ENCODE results near the gene RBM17.
"Not testable (repeated sequence)": the region's sequence is repeated elsewhere in the genome, so short reads cannot be mapped to it uniquely, and the experiment has no call there.

RBM17 gene

GRCh38 chr10:6080417-6080973 lies 8.3 kb upstream of the RBM17 start:
- no peak for DNase-seq

GRCh38 chr10:6082496-6083395 lies 6.1 kb upstream of the RBM17 start:
- no peak for DNase-seq

DNA sequence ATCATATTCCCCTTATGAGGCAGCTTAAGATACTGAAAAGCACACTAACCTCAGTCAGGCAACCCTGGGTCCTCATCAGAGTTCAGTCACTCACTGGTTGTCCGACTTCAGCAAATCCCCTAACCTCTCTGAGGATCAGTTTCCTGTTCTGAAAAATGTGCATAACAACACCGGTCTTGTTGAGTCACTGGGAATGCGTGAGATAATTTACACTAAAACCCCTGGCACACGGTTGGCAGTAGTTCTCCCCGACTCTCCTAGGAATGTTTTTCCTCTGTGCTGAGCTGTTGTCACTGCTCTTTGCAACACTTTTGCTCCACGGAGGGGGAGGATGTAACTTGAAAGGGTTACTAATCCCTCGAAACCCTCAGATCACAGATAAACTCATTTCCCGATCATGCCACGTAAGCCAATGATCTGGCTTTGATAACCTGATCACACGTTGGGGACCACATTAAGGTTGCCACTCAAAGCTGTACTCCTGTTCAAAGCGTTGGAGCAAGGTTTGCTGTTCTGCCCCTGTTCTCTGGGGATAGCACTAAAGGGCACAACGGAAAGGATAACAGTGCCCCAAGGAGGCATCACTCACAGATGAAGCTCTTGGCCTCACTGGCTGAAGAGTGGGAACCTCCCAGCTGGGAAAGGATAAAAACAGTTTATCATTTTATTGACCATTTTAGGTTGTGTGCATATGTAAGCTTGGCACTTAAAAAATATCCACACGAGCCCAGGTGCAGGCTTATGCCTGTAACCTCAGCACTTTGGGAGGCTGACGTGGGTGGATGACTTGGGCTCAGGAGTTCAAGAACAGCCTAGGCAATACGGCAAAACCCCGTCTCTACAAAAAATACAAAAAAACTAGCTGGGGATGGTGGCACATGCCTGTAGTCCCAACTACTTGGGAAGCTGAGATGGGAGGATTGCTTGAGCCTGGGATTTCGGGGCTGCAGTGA lies 5.0 kb upstream of the RBM17 start:
- no peak for DNase-seq

GRCh38 chr10:6086375-6087233 lies 2.2 kb upstream of the RBM17 start:
- DNase-seq: peak; percentile 34

DNA sequence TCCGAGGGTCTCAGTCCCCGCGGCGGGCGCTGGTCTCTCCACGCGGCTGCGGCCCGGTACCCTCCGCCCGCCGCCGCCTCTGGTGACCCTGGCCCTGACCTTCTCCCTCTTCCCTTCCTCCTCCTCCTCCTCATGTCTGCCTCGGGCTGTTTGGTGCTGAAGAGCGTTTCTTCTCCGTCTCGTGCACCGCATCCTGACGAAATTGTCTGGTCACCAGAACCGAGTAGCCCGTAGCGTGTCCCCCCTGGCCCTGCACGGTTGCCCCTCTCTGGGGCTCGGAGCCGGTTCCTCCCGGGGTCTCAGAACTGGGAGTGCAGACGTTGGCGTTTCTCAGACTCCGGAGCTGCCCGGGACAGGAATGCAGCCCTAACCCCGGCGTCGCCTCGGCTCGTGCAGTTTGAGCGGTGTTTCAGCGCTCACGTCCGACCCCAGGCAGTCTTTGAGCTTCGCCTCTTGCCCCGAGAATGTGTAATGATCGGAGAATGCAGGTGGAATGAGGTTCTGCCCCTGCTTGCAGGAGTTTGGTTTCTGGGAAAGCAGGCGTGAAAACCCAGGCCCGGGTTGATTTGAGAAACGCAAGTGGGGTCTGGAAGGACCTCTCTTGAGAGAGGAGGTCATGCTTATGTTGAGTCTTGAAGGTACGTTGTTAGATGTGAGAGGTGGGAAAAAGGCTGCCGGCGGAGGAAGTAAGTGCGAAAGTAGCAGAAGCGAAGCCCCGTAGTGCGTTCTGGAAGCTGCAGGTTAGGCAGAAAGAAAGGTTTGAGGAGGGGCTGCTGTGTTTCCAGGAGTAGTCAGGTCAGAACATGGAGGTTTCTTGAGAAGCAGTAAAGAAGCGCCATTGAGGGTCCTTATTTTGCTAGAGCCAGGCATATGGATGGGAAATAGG lies 743 bp downstream of the RBM17 start:
- no peak for DNase-seq

GRCh38 chr10:6091630-6092029 lies 2.8 kb downstream of the RBM17 start:
- no peak for DNase-seq

DNA sequence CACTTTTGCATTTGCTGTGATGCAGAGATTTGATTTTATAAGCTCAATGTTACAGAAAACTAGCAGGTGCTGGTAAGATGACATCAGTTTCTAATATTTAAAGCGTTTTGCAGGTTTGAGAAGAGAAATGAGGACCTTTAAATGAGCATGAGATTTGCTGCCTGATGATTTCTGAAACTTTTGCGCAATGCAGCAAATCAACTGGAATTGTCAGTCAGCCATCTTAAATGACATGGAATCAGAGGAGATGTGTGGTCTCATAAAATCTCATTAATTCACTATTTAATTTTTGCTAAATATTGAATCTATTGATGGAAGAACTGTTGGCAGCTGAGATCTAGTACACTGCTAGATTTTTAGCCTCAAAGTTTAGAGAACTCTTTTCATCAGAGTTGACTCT lies 3.9 kb downstream of the RBM17 start:
- no peak for DNase-seq

- no peak for DNase-seq
Measured at GRCh38 chr10:6095810-6096570, 7.2 kb downstream of the RBM17 start.

GRCh38 chr10:6097063-6097462 lies 8.2 kb downstream of the RBM17 start:
- no peak for DNase-seq

- DNase-seq: no peak
Measured at GRCh38 chr10:6098156-6098555, 9.3 kb downstream of the RBM17 start.

GRCh38 chr10:6100370-6100769 lies 11.5 kb downstream of the RBM17 start:
- DNase-seq: no peak

DNA sequence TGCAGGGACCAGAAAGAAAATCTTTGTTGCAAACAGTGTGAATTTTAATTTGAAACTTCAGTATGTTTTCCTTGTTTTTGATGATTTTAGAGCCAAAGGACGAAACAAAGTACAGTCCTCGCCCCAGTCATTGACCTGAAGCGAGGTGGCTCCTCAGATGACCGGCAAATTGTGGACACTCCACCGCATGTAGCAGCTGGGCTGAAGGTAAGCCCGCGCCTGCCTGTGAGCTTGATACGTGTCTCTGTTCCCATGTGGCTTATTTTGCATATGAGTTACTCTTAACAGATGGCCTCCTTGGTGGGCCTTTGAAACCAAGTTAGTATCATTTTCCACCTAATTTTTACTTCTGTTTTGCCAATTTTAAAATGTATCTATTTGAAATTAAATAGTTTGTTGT lies 12.3 kb downstream of the RBM17 start:
- DNase-seq: no peak

DNA sequence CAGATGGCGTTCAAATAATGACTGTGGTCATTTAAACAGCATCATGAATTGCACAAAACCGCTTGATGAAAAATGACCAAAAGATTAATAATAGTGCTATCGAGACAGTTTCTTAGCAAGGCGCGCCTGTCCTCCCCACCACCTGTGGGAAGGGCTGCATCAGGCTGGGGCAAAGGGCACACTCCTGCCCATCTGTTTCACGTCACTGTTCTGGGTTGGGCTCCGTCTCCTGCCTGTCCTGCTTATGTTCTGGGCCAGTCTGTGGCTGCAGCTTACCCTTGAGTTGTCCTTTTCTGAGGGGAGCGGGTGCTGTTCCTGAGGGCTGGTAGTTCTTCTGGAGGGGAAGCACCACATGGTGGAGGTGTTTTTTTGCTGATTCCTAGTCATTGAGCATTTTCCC lies 13.3 kb downstream of the RBM17 start:
- no peak for DNase-seq

DNA sequence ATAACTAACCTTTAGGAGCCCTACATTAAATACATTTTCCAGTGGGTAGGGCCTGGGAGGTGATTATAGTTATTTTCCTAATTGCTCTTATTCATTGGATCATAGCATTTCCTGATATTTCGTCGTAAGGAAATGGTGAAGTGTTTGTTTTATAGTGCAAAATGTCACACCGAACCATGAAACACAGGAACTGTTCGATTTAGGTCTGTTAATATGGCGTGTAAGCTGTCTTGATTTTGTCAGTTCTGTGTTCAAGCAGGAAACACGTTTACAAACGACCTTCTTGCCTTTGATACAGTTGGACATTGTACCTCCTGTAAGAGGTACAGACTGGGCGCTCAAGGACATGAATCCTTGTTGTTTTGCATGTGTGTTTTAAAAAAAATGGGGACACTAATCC lies 14.8 kb downstream of the RBM17 start:
- no peak for DNase-seq

DNA sequence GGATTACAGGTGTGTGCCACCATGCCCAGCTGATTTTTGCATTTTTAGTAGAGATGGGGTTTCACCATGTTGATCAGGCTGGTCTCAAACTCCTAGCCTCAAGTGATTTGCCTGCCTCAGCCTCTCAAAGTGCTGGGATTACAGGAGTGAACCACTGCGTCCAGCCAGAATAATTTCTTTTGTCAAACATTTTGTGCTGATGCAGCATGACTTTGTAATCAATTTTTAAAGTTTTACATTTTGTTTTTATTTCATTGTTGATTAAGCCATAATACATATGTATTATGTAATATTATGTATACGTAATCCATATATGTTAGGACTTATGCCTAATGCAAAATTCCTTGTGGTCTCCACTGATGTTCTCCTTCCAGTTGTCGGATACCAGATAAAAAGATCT lies 18.8 kb downstream of the RBM17 start:
- not testable (repeated sequence) for DNase-seq

DNA sequence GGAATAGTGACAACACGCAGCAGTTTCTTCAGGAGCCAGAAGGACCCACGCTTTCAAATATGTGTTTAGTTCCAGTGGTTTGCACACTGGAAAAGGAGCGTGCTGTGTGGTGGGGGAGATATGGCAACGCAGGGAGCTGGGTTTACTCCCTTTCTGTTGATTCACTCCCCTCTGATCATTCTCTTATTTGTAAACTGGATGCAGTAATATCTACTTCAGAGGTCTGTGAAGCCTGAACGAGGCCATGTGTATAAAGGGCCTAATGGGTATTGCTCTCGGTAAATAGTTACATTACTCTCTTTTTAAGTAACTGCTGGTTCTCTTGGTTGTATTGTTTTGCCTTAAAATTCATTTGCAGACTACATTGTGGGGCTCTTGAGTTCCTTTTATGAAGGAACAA lies 19.2 kb downstream of the RBM17 start:
- DNase-seq: no peak

- DNase-seq: no peak
Measured at GRCh38 chr10:6108631-6109443, 20.0 kb downstream of the RBM17 start.

DNA sequence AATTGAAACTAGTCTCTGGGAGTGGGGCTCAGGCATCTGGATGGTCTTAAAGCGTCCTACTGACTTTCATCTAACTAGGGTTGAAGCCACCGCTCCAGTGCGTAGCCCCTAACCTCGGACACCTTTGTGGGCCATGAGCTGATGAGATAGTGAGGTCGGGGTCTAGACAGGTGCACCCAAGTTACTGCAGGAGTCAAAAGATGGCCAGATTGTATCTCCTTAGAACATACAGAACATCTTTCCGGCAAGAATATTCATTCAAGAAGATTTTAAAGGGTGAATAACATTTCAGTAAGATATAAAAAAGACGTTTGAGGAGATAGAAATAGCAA lies 20.6 kb downstream of the RBM17 start:
- DNase-seq: no peak

DNA sequence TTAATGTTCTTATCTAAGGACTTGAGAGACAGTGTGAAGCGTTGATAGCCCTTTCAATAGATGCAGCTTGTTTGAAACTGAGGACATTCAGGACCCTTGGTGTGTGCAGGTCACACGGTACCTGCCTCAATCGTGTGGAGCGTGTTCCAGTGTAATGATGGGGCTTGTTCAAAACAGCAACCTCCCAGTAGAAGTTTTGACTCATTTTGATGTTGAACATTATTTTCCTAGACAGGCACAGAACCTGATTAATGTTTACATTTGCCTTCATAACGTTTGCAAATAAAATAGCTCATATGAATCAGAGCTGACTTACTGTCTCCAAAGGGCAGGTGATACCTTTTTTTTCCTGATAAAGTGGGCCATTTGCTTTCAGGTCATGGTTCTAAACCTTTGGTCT lies 21.3 kb downstream of the RBM17 start:
- no peak for DNase-seq

- no peak for DNase-seq
Measured at GRCh38 chr10:6112893-6113292, 24.1 kb downstream of the RBM17 start.

Data from NCI-H1436 treated with DMSO at 0.1 percent for 48 hours (cell line).